Parathyroid adenoma (tissue), 2 donors: ENCODE results near the gene WNK2.
"Not testable (repeated sequence)": the region's sequence is repeated elsewhere in the genome, so short reads cannot be mapped to it uniquely, and the experiment has no call there.

ENCODE experiments used
- H2AFZ ChIP-seq: fragments of 300-600 bp; sonication (generic); one replicate; pipeline ENCODE4 v1.7.0; 2017; ENCODE audit warnings: antibody characterized with exemption, mild to moderate bottlenecking
- H3K27ac ChIP-seq: fragments of 300-600 bp; sonication (generic); one replicate; pipeline ENCODE4 v1.7.0; 2017
- H3K27me3 ChIP-seq: fragments of 300-600 bp; sonication (generic); one replicate; pipeline ENCODE4 v1.7.0; 2017; ENCODE audit warnings: low read length; ENCODE audit not compliant: control insufficient read depth, insufficient read depth
- H3K36me3 ChIP-seq: fragments of 300-600 bp; sonication (generic); one replicate; pipeline ENCODE4 v1.7.0; 2017; ENCODE audit warnings: low read length; ENCODE audit not compliant: control insufficient read depth, insufficient read depth
- H3K4me1 ChIP-seq: fragments of 300-600 bp; sonication (generic); one replicate; pipeline ENCODE4 v1.7.0; 2017; ENCODE audit warnings: control low read depth
- H3K4me2 ChIP-seq: fragments of 300-600 bp; sonication (generic); one replicate; pipeline ENCODE4 v1.7.0; 2017; ENCODE audit warnings: low read length
- H3K4me3 ChIP-seq: fragments of 300-600 bp; sonication (generic); one replicate; pipeline ENCODE4 v1.7.0; 2017; ENCODE audit warnings: low read depth, low read length
- H3K79me2 ChIP-seq: fragments of 300-600 bp; sonication (generic); one replicate; pipeline ENCODE4 v1.7.0; 2017; ENCODE audit warnings: control low read depth
- H3K9ac ChIP-seq: fragments of 300-600 bp; sonication (generic); one replicate; pipeline ENCODE4 v1.7.0; 2017; ENCODE audit warnings: mild to moderate bottlenecking
- H3K9me3 ChIP-seq: fragments of 300-600 bp; sonication (generic); one replicate; pipeline ENCODE4 v1.7.0; 2017; ENCODE audit warnings: low read length; ENCODE audit not compliant: control insufficient read depth
- CTCF ChIP-seq: fragments of 300-600 bp; sonication (generic); IDR thresholded peaks from one replicate; pipeline ENCODE4 v1.7.0; 2017; ENCODE audit warnings: antibody characterized with exemption, mild to moderate bottlenecking
- donor health status: primary hyperparathyroidism.

Gene WNK2

GRCh38 chr9:93319301-93319991 lies 135.5 kb downstream of the WNK2 start:
- Histone ChIP-seq H3K4me3 (no peak overlapping the region), H3K36me3 (no peaks in the 10 kb centered on the region), H3K79me2 (no peaks in the 10 kb centered on the region), H3K9me3 (no peaks in the 10 kb centered on the region), H3K27me3 (no peaks in the 10 kb centered on the region), H3K9ac (no peak overlapping the region), H3K27ac (no peak overlapping the region), H3K4me1 (no peaks in the 10 kb centered on the region), H2AFZ (no peak overlapping the region), H3K4me2 (no peak overlapping the region)
- no peak for TF ChIP-seq CTCF

GRCh38 chr9:93319992-93320500 lies 136.1 kb downstream of the WNK2 start:
- Histone ChIP-seq H3K4me2 (no peak overlapping the region), H3K27me3 (no peaks in the 10 kb centered on the region), H2AFZ (no peak overlapping the region), H3K27ac (no peak overlapping the region), H3K4me3 (no peak overlapping the region), H3K9ac (no peak overlapping the region), H3K79me2 (no peaks in the 10 kb centered on the region), H3K4me1 (no peaks in the 10 kb centered on the region), H3K9me3 (no peaks in the 10 kb centered on the region), H3K36me3 (no peaks in the 10 kb centered on the region)
- no peak for TF ChIP-seq CTCF

- Histone ChIP-seq H3K9me3 (no peaks in the 10 kb centered on the region), H3K27me3 (no peaks in the 10 kb centered on the region), H3K9ac (no peak overlapping the region), H2AFZ (no peak overlapping the region), H3K4me2 (no peak overlapping the region), H3K79me2 (no peaks in the 10 kb centered on the region), H3K4me3 (no peak overlapping the region), H3K27ac (no peak overlapping the region), H3K36me3 (no peaks in the 10 kb centered on the region), H3K4me1 (no peaks in the 10 kb centered on the region)
- no peak for TF ChIP-seq CTCF
These were observed 136.8 kb downstream of the WNK2 start for GRCh38 chr9:93320591-93321219.

GRCh38 chr9:93321220-93321610 lies 137.3 kb downstream of the WNK2 start:
- Histone ChIP-seq H3K27ac (no peak overlapping the region), H3K4me2 (no peak overlapping the region), H2AFZ (no peak overlapping the region), H3K36me3 (no peaks in the 10 kb centered on the region), H3K27me3 (no peaks in the 10 kb centered on the region), H3K4me1 (no peaks in the 10 kb centered on the region), H3K4me3 (no peak overlapping the region), H3K9me3 (no peaks in the 10 kb centered on the region), H3K9ac (no peak overlapping the region), H3K79me2 (no peaks in the 10 kb centered on the region)
- no peak for TF ChIP-seq CTCF

- not testable (repeated sequence) for H3K27ac ChIP-seq, H3K27me3 ChIP-seq, H3K79me2 ChIP-seq, H3K36me3 ChIP-seq, H3K9me3 ChIP-seq, H3K4me1 ChIP-seq, H3K4me2 ChIP-seq, H3K4me3 ChIP-seq, H2AFZ ChIP-seq, H3K9ac ChIP-seq
These were observed 139.6 kb downstream of the WNK2 start for GRCh38 chr9:93323446-93323954.
